ENCODE measurements around the gene C1QL4. TPM values are rescaled to one million over a fixed set of nuclear protein-coding genes. Genes with fewer than 3 reads are reported as not detected.
"Not testable (repeated sequence)": the region's sequence is repeated elsewhere in the genome, so short reads cannot be mapped to it uniquely, and the experiment has no call there.

C1QL4 gene
- total RNA-seq, 2 donors from 2014 or later, result not detected

GRCh38 chr12:49314811-49315210 is 22.2 kb downstream of the C1QL4 start:
- intact Hi-C loops (cut with DNase I), result no loop called here
- Histone ChIP-seq H3K36me3 (replicated peaks in 1 of 2; ENCODE audit: insufficient read depth in 1 of 2, low read depth in 2 of 2) (no peaks in the 10 kb centered on the region), H3K27me3 (no peaks in the 10 kb centered on the region), H3K4me1 (no peaks in the 10 kb centered on the region), H3K4me3 (no peak overlapping the region), H3K27ac (no peak overlapping the region), H3K9me3 (no peaks in the 10 kb centered on the region)
- 93 to 100% methylated on average over 1 of the region's 1 CpG for WGBS, 2 donors
- TF ChIP-seq POLR2A (IDR thresholded peaks at IDR 0.05) (no peak), CTCF (IDR thresholded peaks at IDR 0.05) (no peak)
- ATAC-seq, result no peak
- DNase-seq, result no peak

DNA sequence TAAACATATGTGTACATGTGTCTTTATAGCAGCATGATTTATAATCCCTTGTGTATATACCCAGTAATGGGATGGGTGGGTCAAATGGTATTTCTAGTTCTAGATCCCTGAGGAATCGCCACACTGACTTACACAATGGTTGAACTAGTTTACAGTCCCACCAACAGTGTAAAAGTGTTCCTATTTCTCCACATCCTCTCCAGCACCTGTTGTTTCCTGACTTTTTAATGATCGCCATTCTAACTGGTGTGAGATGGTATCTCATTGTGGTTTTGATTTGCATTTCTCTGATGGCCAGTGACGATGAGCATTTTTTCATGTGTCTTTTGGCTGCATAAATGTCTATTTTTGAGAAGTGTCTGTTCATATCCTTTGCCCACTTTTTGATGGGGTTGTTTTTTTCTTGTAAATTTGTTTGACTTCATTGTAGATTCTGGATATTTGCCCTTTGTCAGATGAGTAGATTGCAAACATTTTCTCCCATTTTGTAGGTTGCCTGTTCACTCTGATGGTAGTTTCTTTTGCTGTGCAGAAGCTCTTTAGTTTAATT is 26.5 kb downstream of the C1QL4 start:
- intact Hi-C loops (cut with DNase I); H3K27ac ChIP-seq; DNase-seq; ATAC-seq; H3K27me3 ChIP-seq; H3K4me1 ChIP-seq; H3K36me3 ChIP-seq (replicated peaks in 1 of 2; ENCODE audit: insufficient read depth in 1 of 2, low read depth in 2 of 2); H3K4me3 ChIP-seq; H3K9me3 ChIP-seq: not testable (repeated sequence)
- WGBS, 2 donors, result 44 to 76% methylated on average over 3 of the region's 3 CpGs

DNA sequence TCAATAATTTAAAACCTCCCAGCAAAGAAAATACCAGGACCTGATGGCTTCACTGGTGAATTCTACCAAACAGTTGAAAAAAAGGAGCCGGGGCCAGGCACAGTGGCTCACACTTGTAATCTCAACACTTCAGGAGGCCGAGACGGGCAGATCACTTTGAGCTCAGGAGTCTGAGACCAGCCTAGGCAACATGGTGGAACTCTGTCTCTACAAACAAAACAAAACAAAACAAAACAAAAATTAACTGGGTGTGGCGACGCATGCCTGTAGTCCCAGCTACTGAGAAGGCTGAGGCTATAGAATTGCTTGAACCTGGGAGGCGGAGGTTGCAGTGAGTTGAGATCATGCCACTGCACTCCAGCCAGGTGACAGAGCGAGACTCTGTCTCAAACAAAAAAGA is 27.6 kb downstream of the C1QL4 start:
- intact Hi-C loops (cut with DNase I), result no loop called here
- Histone ChIP-seq H3K27ac (no peak overlapping the region), H3K4me3 (no peak overlapping the region), H3K9me3 (no peaks in the 10 kb centered on the region), H3K36me3 (replicated peaks in 1 of 2; ENCODE audit: insufficient read depth in 1 of 2, low read depth in 2 of 2) (no peaks in the 10 kb centered on the region), H3K4me1 (no peaks in the 10 kb centered on the region), H3K27me3 (no peaks in the 10 kb centered on the region)
- no peak for TF ChIP-seq CTCF (IDR thresholded peaks at IDR 0.05)
- ATAC-seq (no peak), DNase-seq (no peak)
- 87 to 93% methylated on average over 7 of the region's 7 CpGs for WGBS, 2 donors

- H3K27ac ChIP-seq, result no peak overlapping the region
- 57 to 66% methylated on average over 6 of the region's 6 CpGs for WGBS, 2 donors
- H3K27me3 ChIP-seq, result no peaks in the 10 kb centered on the region
Observed at GRCh38 chr12:49305762-49306510, 31.1 kb downstream of the C1QL4 start.

GRCh38 chr12:49304161-49304560 is 32.8 kb downstream of the C1QL4 start:
- no peaks in the 10 kb centered on the region for H3K4me1 ChIP-seq
- H3K27ac ChIP-seq, result no peak overlapping the region
- intact Hi-C loops (cut with DNase I), result no loop called here
- TF ChIP-seq CTCF (IDR thresholded peaks at IDR 0.05) (no peak), POLR2A (IDR thresholded peaks at IDR 0.05) (no peak)
- no peaks in the 10 kb centered on the region for H3K27me3 ChIP-seq
- no peak for DNase-seq
- no peak overlapping the region for H3K4me3 ChIP-seq
- H3K36me3 ChIP-seq (replicated peaks in 1 of 2; ENCODE audit: insufficient read depth in 1 of 2, low read depth in 2 of 2), result no peaks in the 10 kb centered on the region
- WGBS, 2 donors, result 71 to 100% methylated on average over 1 to 2 of the region's 2 CpGs
- no peak for ATAC-seq
- H3K9me3 ChIP-seq, result no peaks in the 10 kb centered on the region

More at GRCh38 chr12:49305762-49306510, 31.1 kb downstream of the C1QL4 start:
- TF ChIP-seq CTCF (IDR thresholded peaks at IDR 0.05), result no peak
- TF ChIP-seq POLR2A (IDR thresholded peaks at IDR 0.05), result no peak
- ATAC-seq (no peak), DNase-seq (no peak)
- intact Hi-C loops (cut with DNase I), result no loop called here
- Histone ChIP-seq H3K9me3 (no peaks in the 10 kb centered on the region), H3K4me3 (no peak overlapping the region), H3K4me1 (no peaks in the 10 kb centered on the region), H3K36me3 (replicated peaks in 1 of 2; ENCODE audit: insufficient read depth in 1 of 2, low read depth in 2 of 2) (no peaks in the 10 kb centered on the region)
